Measurements from ENCODE around the gene SIK1.
A peak's percentile ranks its signal among the peaks of the same experiment; 100 is the strongest.
"Not testable (repeated sequence)": the region's sequence is repeated elsewhere in the genome, so short reads cannot be mapped to it uniquely, and the experiment has no call there.

The SIK1 gene

DNA sequence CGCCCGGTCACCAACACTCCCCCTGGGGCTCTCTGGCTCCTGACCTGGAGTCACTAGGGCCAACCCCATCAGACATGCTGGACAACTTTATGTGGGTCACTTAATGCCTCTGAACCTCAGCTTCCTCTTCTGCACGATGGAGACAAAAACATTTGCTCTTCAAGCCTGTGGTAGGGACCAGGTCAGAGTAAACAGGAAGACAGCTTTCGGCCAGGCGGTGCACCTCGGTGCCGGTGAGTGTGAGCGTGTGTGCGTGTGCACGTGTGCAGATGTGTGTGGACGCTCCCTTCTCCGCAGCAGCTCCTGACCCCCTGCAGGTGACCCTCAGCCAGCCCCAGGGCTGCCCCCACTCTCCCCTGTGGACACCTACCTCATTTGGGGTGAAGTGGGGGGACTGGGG lies 28.4 kb downstream of the SIK1 start:
- not testable (repeated sequence) for H3K27ac ChIP-seq, H3K4me3 ChIP-seq

DNA sequence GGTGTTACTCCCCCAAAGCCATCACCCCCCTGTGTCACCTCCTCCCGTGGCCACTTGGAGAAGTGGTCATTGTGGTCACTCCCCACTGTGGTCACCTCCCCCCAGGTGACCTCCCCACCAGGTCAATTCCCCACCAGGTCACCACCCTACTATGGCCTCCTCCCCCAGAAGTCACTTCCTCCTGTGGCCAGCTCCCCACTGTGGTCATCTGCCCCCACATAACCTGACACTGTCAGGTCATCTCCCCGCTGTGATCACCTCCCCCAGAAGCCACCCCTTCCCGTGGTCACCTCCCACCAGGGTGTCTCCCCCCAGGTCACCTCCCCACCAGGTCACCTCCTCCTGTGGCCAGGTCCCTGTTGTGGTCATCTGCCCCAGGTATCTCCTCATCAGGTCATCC lies 28.9 kb downstream of the SIK1 start:
- not testable (repeated sequence) for H3K4me3 ChIP-seq, H3K27ac ChIP-seq

DNA sequence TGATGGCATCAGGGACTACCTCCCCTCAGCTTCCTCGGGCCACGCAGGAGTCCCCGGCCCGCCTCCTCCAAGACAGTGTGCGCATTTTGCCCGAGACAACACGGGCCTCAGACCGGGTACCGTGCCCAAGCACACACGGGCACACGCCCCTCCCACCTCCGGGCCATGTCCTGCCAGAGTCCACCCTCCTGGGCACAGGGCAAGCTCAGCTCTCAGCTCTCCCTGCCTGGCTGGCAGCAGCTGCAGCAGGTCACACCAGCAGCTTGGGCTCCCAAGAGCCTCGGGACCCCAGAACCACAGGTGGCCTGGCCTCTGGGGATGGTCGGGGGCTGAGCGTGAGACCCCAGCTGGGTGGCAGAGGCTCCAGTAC lies 29.5 kb downstream of the SIK1 start:
- H3K27ac ChIP-seq, H3K4me3 ChIP-seq: not testable (repeated sequence)

DNA sequence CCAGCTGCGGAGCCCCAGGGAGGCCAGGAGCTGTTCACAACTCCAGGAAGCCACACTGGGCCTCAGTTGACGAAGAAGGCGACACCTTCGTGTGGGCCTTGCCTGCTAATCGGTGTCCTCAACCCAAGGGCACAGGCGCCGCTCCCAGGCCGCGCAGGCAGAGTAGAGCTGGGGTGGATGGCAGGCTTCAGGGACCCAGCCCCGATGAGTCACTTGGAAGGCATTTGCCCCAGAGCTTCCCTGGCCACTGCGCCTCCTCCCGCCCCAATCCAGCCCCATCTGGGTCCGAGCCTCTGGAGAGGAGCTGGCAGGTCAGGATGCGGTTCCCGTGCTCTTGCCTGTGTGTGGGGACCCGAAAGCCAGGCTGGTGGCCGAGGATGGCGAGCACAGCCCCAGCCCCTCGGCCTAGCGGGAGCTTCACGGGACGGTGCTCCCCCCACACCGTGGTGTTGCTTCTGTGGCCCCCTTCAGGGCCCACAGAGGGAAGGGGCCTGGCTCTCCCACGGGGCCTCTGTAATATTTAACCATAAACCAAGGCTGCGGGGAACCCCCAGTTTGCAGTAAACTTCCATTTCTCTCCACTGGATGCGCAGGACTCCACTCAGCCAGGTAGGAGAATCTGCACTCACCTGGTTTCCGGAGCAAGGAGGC lies 30.0 kb downstream of the SIK1 start:
- H3K4me3 ChIP-seq = not testable (repeated sequence)

DNA sequence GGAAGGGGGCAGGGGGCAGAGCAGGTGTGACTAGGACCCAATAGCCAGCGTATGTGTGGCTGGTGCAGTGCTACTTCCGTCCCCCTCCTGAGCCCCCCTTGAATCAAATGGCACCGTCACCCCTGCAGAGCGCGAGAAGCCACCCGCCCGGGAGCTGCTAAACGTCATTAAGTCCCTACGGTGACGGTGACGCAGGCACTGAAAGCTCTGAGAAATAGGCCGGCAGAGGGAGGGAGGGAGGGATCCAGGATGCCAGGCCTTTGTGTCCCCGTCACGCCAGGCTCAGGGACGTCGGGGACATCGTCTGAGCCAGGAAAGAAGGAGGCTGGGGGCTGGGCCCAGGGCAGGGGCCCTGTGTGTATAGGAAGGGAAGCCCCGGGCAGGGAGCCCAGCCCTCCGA lies 43.6 kb downstream of the SIK1 start:
- not testable (repeated sequence) for H3K4me3 ChIP-seq, H3K27ac ChIP-seq

More for the DNA sequence above, 30.0 kb downstream of the SIK1 start:
- H3K27ac ChIP-seq = not testable (repeated sequence)

DNA sequence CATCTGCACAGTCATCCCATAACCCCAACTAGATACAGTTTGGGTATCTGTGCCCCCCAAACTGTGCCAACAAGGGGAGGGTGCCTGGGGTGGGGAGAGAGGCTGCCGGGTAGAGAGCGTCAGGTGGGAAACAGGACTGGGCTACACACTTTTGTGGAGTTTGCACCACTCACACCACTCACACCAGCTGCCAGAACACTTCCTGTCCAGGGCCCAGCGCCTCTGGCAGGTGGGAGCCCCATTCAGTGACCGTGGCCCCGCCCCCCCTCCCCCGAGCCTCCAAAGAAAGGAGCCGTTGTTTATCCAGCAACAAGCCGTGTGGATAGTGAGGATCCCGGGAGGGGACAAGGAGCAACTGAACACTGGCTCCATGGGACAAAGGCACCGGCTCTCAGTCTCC lies 44.0 kb downstream of the SIK1 start:
- H3K27ac ChIP-seq, H3K4me3 ChIP-seq: not testable (repeated sequence)

DNA sequence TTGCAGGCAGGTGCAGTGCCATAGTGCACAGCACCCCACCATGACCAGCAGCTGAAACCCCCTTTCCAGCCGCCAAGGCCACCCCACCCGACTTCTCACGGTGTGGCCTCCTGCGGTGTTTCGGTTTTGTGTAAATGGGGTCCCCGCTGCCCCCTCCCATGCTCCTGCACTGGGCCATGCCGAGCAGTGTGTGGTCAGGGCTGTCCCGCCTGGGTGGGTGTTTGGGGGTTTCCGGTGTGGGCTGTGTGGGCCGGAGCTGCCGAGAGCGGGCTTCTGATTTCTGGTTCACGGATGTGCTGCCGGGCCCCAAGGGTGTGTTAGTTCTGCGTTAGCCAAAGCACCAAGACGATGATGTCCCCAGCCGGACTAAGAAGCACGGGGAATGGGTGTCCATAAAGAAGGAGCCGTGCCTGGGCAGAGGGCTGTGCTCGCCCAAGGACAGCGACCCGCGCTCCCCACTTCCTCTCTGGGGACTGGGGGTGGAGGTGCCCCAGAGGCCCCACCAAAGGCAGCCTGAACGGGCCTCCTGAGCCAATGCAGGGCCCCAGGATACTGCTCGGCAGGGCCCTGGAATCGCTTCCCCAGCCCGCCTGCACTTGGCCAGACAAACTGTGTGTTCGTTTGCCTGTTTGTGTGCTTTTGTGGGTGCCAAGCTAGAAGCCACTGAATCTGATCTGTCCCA lies 45.9 kb downstream of the SIK1 start:
- not testable (repeated sequence) for H3K4me3 ChIP-seq, H3K27ac ChIP-seq

DNA sequence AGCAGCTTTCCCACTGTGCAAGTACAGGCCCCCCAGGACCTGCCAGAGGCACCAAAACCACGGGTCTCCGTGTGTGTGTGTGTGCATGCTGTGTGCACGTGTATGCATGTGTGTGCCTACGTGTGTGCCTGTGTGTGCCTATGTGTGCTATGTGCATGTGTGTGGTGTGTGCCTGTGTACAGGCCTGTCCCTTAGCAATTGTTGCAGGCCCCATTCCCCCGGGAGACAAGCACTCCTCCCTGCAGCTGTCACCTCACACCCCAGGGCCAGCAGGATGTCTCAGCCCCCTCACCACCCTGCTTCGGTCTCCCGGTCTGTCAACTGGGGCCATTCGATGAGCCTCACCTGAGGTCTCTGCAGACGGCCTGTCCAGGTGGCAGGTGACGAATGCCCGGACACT lies 46.6 kb downstream of the SIK1 start:
- H3K4me3 ChIP-seq, H3K27ac ChIP-seq: not testable (repeated sequence)

DNA sequence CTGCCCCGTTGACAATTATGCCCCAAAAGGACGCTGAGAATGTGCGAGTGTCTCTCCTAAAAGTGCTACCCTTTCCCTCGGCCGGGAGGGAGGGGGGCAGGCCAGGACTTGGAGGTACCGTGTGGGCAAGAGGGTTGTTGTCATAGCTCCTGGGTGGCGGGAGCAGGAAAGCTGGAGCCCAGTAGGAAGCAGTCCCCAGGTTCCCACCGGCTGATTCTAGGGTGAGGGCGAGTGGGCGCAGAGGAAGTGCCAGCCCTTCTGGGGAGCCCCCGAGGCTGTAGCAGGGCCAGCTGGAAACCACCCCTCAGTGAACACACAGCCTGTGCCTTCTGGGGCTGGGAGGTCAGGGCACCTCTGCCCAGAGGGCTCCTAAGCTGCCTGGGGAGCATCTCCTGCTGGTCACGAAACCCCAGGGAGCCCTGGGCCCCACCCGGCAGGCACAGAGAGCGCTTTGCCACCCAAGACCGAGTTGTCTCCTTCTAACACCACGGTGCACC lies 47.3 kb downstream of the SIK1 start:
- H3K4me3 ChIP-seq, H3K27ac ChIP-seq: not testable (repeated sequence)

DNA sequence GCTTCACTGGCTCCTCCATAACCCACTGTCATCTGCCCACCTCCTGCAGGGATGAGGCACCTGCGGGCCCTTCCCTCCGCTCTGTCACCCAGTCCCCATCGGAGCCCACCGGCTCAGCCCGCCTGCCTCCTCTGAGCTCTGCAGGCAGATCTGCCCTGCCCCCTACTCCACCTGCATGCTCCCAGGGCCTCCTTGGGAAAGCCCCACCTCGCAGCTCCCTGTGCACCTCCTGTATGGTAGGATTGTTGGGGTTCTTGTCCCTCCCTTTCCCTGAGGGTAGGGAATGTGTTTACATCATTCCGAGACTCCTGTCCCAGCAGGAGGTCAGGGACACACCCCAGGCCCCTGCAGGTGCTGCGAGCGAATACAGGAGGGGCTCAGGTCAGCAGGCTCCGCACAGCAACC lies 50.5 kb downstream of the SIK1 start:
- Histone ChIP-seq H3K4me3 (no peak overlapping the region), H3K27ac (peak overlapping the region in 3 of 21 experiments; percentile 15 to 59 (median 35))

DNA sequence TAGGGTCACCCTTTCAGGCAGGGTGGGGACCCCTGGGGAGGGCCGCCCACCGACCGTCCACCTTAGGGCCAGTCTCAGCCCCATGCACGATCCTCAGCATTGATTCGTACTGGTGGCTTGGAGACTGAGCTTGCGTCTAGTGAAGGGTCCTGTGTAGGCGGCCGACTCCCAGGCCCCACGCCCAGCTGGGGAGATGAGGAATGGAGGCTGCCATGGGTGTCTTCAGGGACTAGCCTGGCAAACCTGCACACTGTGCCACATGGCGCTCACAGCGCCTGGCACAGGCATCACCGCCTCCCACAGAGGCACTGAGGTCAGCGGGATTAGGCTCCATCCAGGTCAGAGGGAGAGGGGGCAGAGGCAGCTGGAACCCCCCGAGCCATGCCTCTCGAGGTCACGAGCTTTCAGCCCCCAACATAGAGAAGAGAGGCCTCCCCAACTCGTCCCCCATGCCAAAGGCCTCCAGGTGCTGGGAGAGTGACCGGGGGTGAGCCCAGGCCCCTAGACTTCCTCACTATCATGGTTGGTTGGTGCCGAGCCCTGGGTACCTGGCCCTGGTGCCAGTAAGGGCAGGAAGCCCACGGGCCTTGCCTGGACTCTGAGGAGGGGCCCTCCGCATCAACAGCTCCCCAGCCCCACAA lies 51.0 kb downstream of the SIK1 start:
- Histone ChIP-seq H3K27ac (peak overlapping the region in 4 of 21 experiments; percentile 15 to 59 (median 36)), H3K4me3 (no peak overlapping the region)

DNA sequence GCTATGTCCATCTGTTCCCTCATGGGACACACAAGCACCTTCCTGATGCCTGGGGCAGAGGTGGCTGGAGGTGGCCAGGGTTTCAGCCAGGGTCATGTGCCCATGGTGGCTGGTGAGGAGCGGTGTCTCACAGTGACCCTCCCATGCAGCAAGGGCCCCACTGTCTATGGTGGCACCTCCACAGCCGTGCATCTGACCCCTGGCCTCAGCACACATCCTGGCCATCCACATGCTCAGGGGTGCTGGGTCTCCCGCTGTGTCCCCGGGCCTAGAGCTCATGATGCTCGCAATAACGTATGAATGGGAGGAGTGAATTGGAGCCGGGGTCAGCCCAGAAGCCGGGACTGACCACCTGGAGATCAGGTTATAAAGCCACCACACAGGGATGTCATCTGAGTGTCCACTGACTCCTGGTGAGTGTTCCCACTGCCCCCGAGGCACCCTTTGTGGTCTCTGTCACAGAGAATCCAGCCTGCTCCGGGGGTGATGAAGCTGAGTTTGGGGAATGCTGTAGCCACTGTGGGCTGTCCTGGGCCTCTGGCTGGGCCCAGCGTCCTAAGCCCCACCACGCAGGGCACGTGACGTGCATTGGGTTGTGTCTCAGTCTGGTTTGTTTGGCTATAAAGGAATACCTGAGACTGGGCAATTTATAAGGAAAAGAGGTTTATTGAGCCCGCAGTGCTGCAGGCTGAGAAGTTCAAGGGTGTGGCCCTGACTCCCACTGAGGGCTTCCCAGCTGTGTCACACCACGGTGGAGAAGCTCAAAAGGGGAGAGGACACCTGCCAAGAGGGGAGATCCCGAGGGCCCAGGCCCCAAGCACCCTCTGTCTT lies 51.7 kb downstream of the SIK1 start:
- peak overlapping the region in 2 of 21 experiments; percentile 15 to 59 for H3K27ac ChIP-seq
- no peak overlapping the region for H3K4me3 ChIP-seq

DNA sequence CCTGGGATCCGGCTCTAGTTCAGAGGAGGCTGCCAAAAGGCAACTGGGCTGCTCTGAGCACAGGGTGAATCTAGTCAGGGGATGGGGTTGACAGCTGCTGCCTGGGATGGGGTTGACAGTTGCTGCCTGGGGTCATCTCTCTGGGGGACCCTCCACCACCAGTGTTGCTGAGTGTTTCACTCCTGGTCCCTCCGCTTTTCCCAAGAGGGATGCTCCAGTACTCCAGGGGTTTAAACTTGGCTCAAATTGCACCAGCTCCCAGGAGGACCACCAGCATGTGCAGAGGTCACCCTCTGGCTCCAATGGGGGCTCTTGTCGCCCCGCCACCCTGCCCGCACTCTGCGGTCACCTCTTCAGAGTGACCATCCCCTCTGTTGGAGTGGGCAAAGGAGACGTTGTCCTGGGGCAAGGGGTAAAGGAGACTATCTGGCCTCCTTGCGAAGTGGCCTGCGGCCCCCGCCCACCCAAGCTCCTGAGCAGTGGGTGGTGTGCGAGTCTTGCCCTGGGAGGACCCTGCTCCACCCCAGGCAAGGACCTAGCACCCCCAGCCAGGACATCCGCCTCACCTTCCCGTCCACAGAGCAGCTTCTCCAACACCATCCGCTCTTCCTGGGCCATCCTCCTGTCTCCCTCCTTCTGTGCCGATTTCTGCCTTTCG lies 52.6 kb downstream of the SIK1 start:
- H3K4me3 ChIP-seq = no peak overlapping the region
- H3K27ac ChIP-seq = peak overlapping the region in 1 of 21 experiments; percentile 92

DNA sequence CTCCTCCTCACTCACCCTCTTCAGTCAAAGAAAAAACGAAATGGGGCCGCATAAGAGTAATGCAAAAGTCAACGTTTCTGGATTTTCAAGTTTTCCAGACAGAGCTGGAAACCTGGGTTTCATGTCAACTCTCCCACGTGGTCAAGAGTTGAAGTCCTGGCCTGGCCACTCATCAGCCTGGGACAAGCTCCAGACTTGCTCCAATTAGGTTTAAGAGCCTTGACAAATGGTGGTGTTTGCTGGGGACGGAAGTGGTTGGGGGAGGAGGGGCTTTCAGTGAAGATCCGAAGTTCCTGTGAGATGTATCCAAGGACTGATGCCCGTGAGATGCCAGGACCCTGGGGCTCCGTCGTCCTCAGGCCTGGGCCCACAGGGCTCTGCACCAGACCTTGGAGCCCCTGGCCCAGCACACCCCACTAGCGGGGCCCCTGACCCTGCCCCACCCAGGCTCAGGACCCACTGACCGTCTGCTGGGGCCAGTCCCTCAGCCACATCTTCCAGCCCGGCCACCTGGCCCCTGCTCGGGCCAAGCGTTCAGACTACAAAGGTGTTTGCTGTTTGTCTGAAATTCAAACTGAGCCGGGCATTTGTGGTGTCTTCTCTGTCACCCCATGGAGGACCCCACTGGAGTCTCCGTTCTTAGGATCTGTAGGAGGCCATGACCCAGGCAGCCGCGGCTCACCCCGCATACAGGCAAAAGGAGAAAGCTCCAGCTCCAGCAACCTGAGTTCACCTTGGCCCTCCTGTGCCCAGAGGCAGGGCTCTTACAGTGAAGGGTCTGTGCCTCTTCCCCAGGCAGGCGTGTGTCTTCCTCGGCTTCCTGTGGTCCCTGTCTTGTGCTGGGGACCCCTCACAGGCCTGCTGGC lies 53.3 kb downstream of the SIK1 start:
- Histone ChIP-seq H3K27ac (peak overlapping the region in 2 of 21 experiments; percentile 87 to 92), H3K4me3 (no peak overlapping the region)

DNA sequence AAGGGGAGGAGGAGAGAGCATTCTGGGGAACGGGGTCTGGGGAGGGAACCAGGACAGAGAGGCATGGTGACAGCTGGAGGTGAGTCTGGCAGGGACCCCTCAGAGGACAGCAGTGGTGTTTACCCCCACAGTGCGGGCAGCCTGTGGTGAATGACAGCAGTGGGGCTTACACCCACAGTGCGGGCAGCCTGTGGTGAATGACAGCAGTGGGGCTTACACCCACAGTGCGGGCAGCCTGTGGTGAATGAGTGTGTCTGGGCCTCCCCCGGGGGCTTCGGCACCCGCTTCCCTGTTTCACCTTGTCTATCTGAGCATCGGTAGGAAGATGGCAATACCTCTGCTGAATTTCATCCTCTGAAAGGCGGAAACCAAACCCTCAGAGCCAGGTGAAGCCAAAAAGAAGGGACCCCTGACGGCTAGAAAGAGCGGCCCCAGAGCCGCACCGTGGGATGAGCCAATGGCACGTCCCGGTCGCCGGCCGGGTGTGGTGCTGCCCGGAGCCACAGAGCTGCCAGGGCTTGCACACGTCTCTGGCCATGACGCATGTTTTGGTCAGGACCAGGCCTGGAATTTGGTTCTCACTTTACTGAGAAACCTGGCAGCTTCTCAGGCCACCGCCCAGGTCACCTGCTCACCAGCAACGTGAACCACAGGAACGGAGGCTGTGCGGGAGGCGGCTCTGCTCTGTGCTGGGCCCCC lies 54.1 kb downstream of the SIK1 start:
- Histone ChIP-seq H3K27ac (peak overlapping the region in 5 of 21 experiments; percentile 17 to 92 (median 58)), H3K4me3 (no peak overlapping the region)

DNA sequence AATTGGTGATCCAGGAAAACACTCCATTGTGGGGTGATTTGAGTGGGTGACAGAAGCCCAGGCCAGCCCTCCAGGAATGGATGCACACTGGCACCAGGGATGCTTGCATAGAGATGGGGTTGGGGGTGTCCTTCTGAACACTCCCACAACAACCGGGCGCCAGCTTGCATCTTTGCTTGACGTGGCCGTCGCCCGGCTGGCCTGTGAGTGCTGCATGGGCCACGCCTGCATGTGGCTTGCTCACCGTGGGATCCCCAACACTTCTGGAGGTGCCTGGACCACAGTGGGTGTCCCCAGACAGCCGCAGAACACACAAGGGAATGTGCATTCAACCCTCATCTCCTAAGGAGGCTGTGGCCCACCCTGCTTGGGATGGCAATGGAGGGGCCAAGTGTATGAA lies 55.1 kb downstream of the SIK1 start:
- no peak overlapping the region for H3K4me3 ChIP-seq
- H3K27ac ChIP-seq = peak overlapping the region in 8 of 21 experiments; percentile 77 to 94 (median 84)

DNA sequence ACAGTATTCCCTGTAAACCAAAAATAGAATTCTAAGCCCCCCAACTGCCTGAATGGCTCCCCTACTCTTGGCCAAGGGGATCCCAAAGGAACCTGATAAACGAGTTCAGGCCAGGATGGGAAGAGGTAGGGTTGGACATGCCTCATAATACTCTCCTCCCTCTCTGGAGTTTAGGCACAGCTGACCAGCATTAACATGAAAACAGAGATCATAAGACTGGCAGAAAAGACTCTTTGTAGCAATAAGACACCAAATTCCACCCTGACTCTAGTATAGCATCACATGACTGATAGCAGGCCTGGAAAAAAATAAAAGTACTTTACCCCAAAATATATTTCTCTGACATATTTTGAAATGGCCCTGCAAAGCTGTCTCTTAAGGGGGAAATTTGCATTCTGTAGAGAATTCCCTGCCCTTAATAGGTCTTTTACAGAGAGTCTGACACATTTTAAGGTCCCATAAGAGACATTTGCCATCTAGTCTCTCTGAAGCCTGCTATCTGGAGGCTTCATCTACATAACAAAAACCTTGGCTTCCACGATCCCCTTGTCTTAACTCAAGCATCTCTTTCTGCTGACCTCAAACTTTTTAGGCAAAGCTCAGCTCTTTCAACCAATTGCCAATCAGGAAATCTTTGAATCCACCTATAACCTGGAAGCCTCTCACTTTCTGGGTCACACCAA lies 55.9 kb downstream of the SIK1 start:
- peak overlapping the region in 19 of 21 experiments; percentile 0 to 94 (median 77) for H3K27ac ChIP-seq

More for the DNA sequence above, 55.9 kb downstream of the SIK1 start:
- no peak overlapping the region for H3K4me3 ChIP-seq
